Measurements from ENCODE around the gene HSF2. TPM values are rescaled to one million over a fixed set of nuclear protein-coding genes. Genes with fewer than 3 reads are reported as not detected.

The HSF2 gene
- total and polyA plus RNA-seq, 2 donors (not counting 1 experiment from before 2014, with no cell fraction given): 30.0 to 31.5 TPM

- no peak overlapping the region for H3K27ac ChIP-seq (ENCODE audit: insufficient read depth, low read length)
- no peak overlapping the region for H3K9ac ChIP-seq (ENCODE audit: insufficient read depth, low read length)
- H2AFZ ChIP-seq (ENCODE audit: low read length): no peak overlapping the region
Observed at GRCh38 chr6:122361314-122361979, 38.0 kb upstream of the HSF2 start.

GRCh38 chr6:122363769-122364483 lies 35.5 kb upstream of the HSF2 start:
- Histone ChIP-seq H3K36me3 (ENCODE audit: control insufficient read depth, insufficient read depth, low read length) (no peaks in the 10 kb centered on the region), H4K20me1 (ENCODE audit: control insufficient read depth, extremely low read depth, insufficient read depth, low read length) (no peaks in the 10 kb centered on the region), H3K4me2 (ENCODE audit: extremely low read depth, insufficient read depth, low read length) (no peak overlapping the region), H3K27ac (ENCODE audit: insufficient read depth, low read length) (no peak overlapping the region), H3K4me3 (replicated peaks in 1 of 4; ENCODE audit: control extremely low read depth in 1 of 4, insufficient read depth in 1 of 4, low read depth in 3 of 4, low read length in 4 of 4) (no peak overlapping the region), H3K4me1 (ENCODE audit: control insufficient read depth, extremely low read depth, insufficient read depth, low read length) (no peaks in the 10 kb centered on the region), H2AFZ (ENCODE audit: low read length) (no peak overlapping the region), H3K9ac (ENCODE audit: insufficient read depth, low read length) (no peak overlapping the region), H3K79me2 (ENCODE audit: control insufficient read depth, insufficient read depth, low read length) (no peaks in the 10 kb centered on the region), H3K27me3 (ENCODE audit: control insufficient read depth, insufficient read depth, low read length) (no peaks in the 10 kb centered on the region), H3K9me3 (ENCODE audit: control insufficient read depth, insufficient read depth, low read depth, low read length) (no peaks in the 10 kb centered on the region)
- TF ChIP-seq EZH2 (IDR thresholded peaks at IDR 0.05; ENCODE audit: low read length, missing control alignments): no peak
- no peak for TF ChIP-seq CTCF (conservative IDR thresholded peaks at IDR 0.05 in 1 of 2, IDR thresholded peaks at IDR 0.05 in 1 of 2; ENCODE audit: low read depth in 1 of 2, low read length in 2 of 2)
- no peak for DNase-seq (ENCODE audit: low read depth in 2 of 2)

More at GRCh38 chr6:122361314-122361979, 38.0 kb upstream of the HSF2 start:
- no peak for DNase-seq (ENCODE audit: low read depth in 2 of 2)
- H3K4me1 ChIP-seq (ENCODE audit: control insufficient read depth, extremely low read depth, insufficient read depth, low read length): no peaks in the 10 kb centered on the region
- no peaks in the 10 kb centered on the region for H3K9me3 ChIP-seq (ENCODE audit: control insufficient read depth, insufficient read depth, low read depth, low read length)
- no peaks in the 10 kb centered on the region for H3K79me2 ChIP-seq (ENCODE audit: control insufficient read depth, insufficient read depth, low read length)
- H4K20me1 ChIP-seq (ENCODE audit: control insufficient read depth, extremely low read depth, insufficient read depth, low read length): no peaks in the 10 kb centered on the region
- H3K4me3 ChIP-seq (replicated peaks in 1 of 4; ENCODE audit: control extremely low read depth in 1 of 4, insufficient read depth in 1 of 4, low read depth in 3 of 4, low read length in 4 of 4): no peak overlapping the region
- H3K27me3 ChIP-seq (ENCODE audit: control insufficient read depth, insufficient read depth, low read length): no peaks in the 10 kb centered on the region
- H3K4me2 ChIP-seq (ENCODE audit: extremely low read depth, insufficient read depth, low read length): no peak overlapping the region
- TF ChIP-seq EZH2 (IDR thresholded peaks at IDR 0.05; ENCODE audit: low read length, missing control alignments): no peak
- TF ChIP-seq CTCF (conservative IDR thresholded peaks at IDR 0.05 in 1 of 2, IDR thresholded peaks at IDR 0.05 in 1 of 2; ENCODE audit: low read depth in 1 of 2, low read length in 2 of 2): no peak
- no peaks in the 10 kb centered on the region for H3K36me3 ChIP-seq (ENCODE audit: control insufficient read depth, insufficient read depth, low read length)

- H3K4me3 ChIP-seq (replicated peaks in 1 of 4; ENCODE audit: control extremely low read depth in 1 of 4, insufficient read depth in 1 of 4, low read depth in 3 of 4, low read length in 4 of 4): no peak overlapping the region
- H3K27ac ChIP-seq (ENCODE audit: insufficient read depth, low read length): no peak overlapping the region
- no peak for DNase-seq (ENCODE audit: low read depth in 2 of 2)
- H3K27me3 ChIP-seq (ENCODE audit: control insufficient read depth, insufficient read depth, low read length): no peaks in the 10 kb centered on the region
- H2AFZ ChIP-seq (ENCODE audit: low read length): no peak overlapping the region
- H3K79me2 ChIP-seq (ENCODE audit: control insufficient read depth, insufficient read depth, low read length): no peaks in the 10 kb centered on the region
- TF ChIP-seq CTCF (conservative IDR thresholded peaks at IDR 0.05 in 1 of 2, IDR thresholded peaks at IDR 0.05 in 1 of 2; ENCODE audit: low read depth in 1 of 2, low read length in 2 of 2): no peak
- TF ChIP-seq EZH2 (IDR thresholded peaks at IDR 0.05; ENCODE audit: low read length, missing control alignments): no peak
- H3K4me2 ChIP-seq (ENCODE audit: extremely low read depth, insufficient read depth, low read length): no peak overlapping the region
- H3K9ac ChIP-seq (ENCODE audit: insufficient read depth, low read length): no peak overlapping the region
- no peaks in the 10 kb centered on the region for H3K4me1 ChIP-seq (ENCODE audit: control insufficient read depth, extremely low read depth, insufficient read depth, low read length)
- H3K9me3 ChIP-seq (ENCODE audit: control insufficient read depth, insufficient read depth, low read depth, low read length): no peaks in the 10 kb centered on the region
- no peaks in the 10 kb centered on the region for H4K20me1 ChIP-seq (ENCODE audit: control insufficient read depth, extremely low read depth, insufficient read depth, low read length)
- no peaks in the 10 kb centered on the region for H3K36me3 ChIP-seq (ENCODE audit: control insufficient read depth, insufficient read depth, low read length)
Observed at GRCh38 chr6:122365775-122366403, 33.6 kb upstream of the HSF2 start.

Measured in fibroblast of lung (primary cell).